ENCODE results near the gene CALN1.
A peak's percentile ranks its signal among the peaks of the same experiment; 100 is the strongest.

Gene CALN1

GRCh38 chr7:71991586-71991985 lies 420.6 kb downstream of the CALN1 start:
- H3K9me3 ChIP-seq (ENCODE audit: control extremely low read depth in 1 of 5, control insufficient read depth in 4 of 5, insufficient read depth in 2 of 5, low read depth in 1 of 5, low read length in 4 of 5) = no peaks in the 10 kb centered on the region
- DNase-seq = peak; percentile 25 to 79 (median 73)
- ChIA-PET POLR2A (no interaction called here), CTCF (interaction anchor here (0.9 to 1.2 kb wide), 2 partner anchors 69 to 348 kb away, joined by 3 read pairs; no protein-coding TSS in a partner anchor)
- peaks cover 5 to 65% (median 40%) of the 10 kb centered on the region in 4 experiments for H3K4me1 ChIP-seq (ENCODE audit: control extremely low read depth in 1 of 4, control insufficient read depth in 4 of 4, insufficient read depth in 4 of 4, low read length in 3 of 4)
- no peak overlapping the region for H3K27ac ChIP-seq (ENCODE audit: insufficient read depth in 1 of 2, low read depth in 1 of 2, low read length in 2 of 2, poor library complexity in 1 of 2, severe bottlenecking in 2 of 2)
- H3K4me3 ChIP-seq (ENCODE audit: control insufficient read depth in 1 of 7, extremely low read depth in 1 of 7, insufficient read depth in 4 of 7, low read depth in 2 of 7, low read length in 6 of 7) = peak overlapping the region in 1 of 7 experiments; percentile 42
- H3K36me3 ChIP-seq (ENCODE audit: control insufficient read depth in 4 of 4, insufficient read depth in 4 of 4, low read length in 3 of 4) = no peaks in the 10 kb centered on the region
- no peaks in the 10 kb centered on the region for H3K27me3 ChIP-seq (replicated peaks in 2 of 5; ENCODE audit: control insufficient read depth in 4 of 5, insufficient read depth in 5 of 5, low read length in 4 of 5)

- no peaks in the 10 kb centered on the region for H3K36me3 ChIP-seq (ENCODE audit: control insufficient read depth in 4 of 4, insufficient read depth in 4 of 4, low read length in 3 of 4)
- ChIA-PET CTCF (no interaction called here), POLR2A (no interaction called here)
- H3K27me3 ChIP-seq (replicated peaks in 2 of 5; ENCODE audit: control insufficient read depth in 4 of 5, insufficient read depth in 5 of 5, low read length in 4 of 5) = no peaks in the 10 kb centered on the region
- no peaks in the 10 kb centered on the region for H3K9me3 ChIP-seq (ENCODE audit: control extremely low read depth in 1 of 5, control insufficient read depth in 4 of 5, insufficient read depth in 2 of 5, low read depth in 1 of 5, low read length in 4 of 5)
- peaks cover 5 to 59% (median 33%) of the 10 kb centered on the region in 4 experiments for H3K4me1 ChIP-seq (ENCODE audit: control extremely low read depth in 1 of 4, control insufficient read depth in 4 of 4, insufficient read depth in 4 of 4, low read length in 3 of 4)
- H3K27ac ChIP-seq (ENCODE audit: insufficient read depth in 1 of 2, low read depth in 1 of 2, low read length in 2 of 2, poor library complexity in 1 of 2, severe bottlenecking in 2 of 2) = no peak overlapping the region
- H3K4me3 ChIP-seq (ENCODE audit: control insufficient read depth in 1 of 7, extremely low read depth in 1 of 7, insufficient read depth in 4 of 7, low read depth in 2 of 7, low read length in 6 of 7) = no peak overlapping the region
- no peak for DNase-seq
- WGBS (ENCODE audit: insufficient coverage) = 98% methylated on average over 5 of the region's 7 CpGs
These were observed 422.0 kb downstream of the CALN1 start for GRCh38 chr7:71990138-71990462.

- H3K27me3 ChIP-seq (replicated peaks in 2 of 5; ENCODE audit: control insufficient read depth in 4 of 5, insufficient read depth in 5 of 5, low read length in 4 of 5) = no peaks in the 10 kb centered on the region
- H3K4me3 ChIP-seq (ENCODE audit: control insufficient read depth in 1 of 7, extremely low read depth in 1 of 7, insufficient read depth in 4 of 7, low read depth in 2 of 7, low read length in 6 of 7) = peak overlapping the region in 2 of 7 experiments; percentile 41 to 62
- ChIA-PET POLR2A (interaction anchor here (0.6 to 1.0 kb wide), 4 partner anchors 50 to 117 kb away, joined by 3 read pairs; no protein-coding TSS in a partner anchor), CTCF (interaction anchor here (0.6 to 1.2 kb wide), 3 partner anchors 94 to 506 kb away, joined by 3 to 5 read pairs (median 3); no protein-coding TSS in a partner anchor)
- no peaks in the 10 kb centered on the region for H3K9me3 ChIP-seq (ENCODE audit: control extremely low read depth in 1 of 5, control insufficient read depth in 4 of 5, insufficient read depth in 2 of 5, low read depth in 1 of 5, low read length in 4 of 5)
- 0% methylated on average over 5 of the region's 7 CpGs for WGBS (ENCODE audit: insufficient coverage)
- H3K27ac ChIP-seq (ENCODE audit: insufficient read depth in 1 of 2, low read depth in 1 of 2, low read length in 2 of 2, poor library complexity in 1 of 2, severe bottlenecking in 2 of 2) = peak overlapping the region; percentile 65 to 67
- DNase-seq = peak; percentile 73 to 98 (median 95)
- H3K36me3 ChIP-seq (ENCODE audit: control insufficient read depth in 4 of 4, insufficient read depth in 4 of 4, low read length in 3 of 4) = peaks cover 0 to 5% (median 0%) of the 10 kb centered on the region in 4 experiments
- peaks cover 5 to 60% (median 33%) of the 10 kb centered on the region in 4 experiments for H3K4me1 ChIP-seq (ENCODE audit: control extremely low read depth in 1 of 4, control insufficient read depth in 4 of 4, insufficient read depth in 4 of 4, low read length in 3 of 4)
These were observed 423.9 kb downstream of the CALN1 start for GRCh38 chr7:71988201-71988600.

- 85% methylated on average over 8 of the region's 8 CpGs for WGBS (ENCODE audit: insufficient coverage)
- Histone ChIP-seq H3K9me3 (ENCODE audit: control extremely low read depth in 1 of 5, control insufficient read depth in 4 of 5, insufficient read depth in 2 of 5, low read depth in 1 of 5, low read length in 4 of 5) (no peaks in the 10 kb centered on the region), H3K4me1 (ENCODE audit: control extremely low read depth in 1 of 4, control insufficient read depth in 4 of 4, insufficient read depth in 4 of 4, low read length in 3 of 4) (peaks cover 5 to 66% (median 39%) of the 10 kb centered on the region in 4 experiments), H3K36me3 (ENCODE audit: control insufficient read depth in 4 of 4, insufficient read depth in 4 of 4, low read length in 3 of 4) (peaks cover 0 to 5% (median 0%) of the 10 kb centered on the region in 4 experiments), H3K27me3 (replicated peaks in 2 of 5; ENCODE audit: control insufficient read depth in 4 of 5, insufficient read depth in 5 of 5, low read length in 4 of 5) (no peaks in the 10 kb centered on the region), H3K4me3 (ENCODE audit: control insufficient read depth in 1 of 7, extremely low read depth in 1 of 7, insufficient read depth in 4 of 7, low read depth in 2 of 7, low read length in 6 of 7) (no peak overlapping the region), H3K27ac (ENCODE audit: insufficient read depth in 1 of 2, low read depth in 1 of 2, low read length in 2 of 2, poor library complexity in 1 of 2, severe bottlenecking in 2 of 2) (no peak overlapping the region)
- POLR2A ChIA-PET = no interaction called here
- CTCF ChIA-PET = no interaction called here
- peak; percentile 8 to 43 (median 23) for DNase-seq
These were observed 424.9 kb downstream of the CALN1 start for GRCh38 chr7:71987200-71987767.

- ChIA-PET POLR2A (no interaction called here), CTCF (no interaction called here)
- no peak for DNase-seq
- Histone ChIP-seq H3K27me3 (replicated peaks in 2 of 5; ENCODE audit: control insufficient read depth in 4 of 5, insufficient read depth in 5 of 5, low read length in 4 of 5) (no peaks in the 10 kb centered on the region), H3K36me3 (ENCODE audit: control insufficient read depth in 4 of 4, insufficient read depth in 4 of 4, low read length in 3 of 4) (peaks cover 0 to 5% (median 0%) of the 10 kb centered on the region in 4 experiments), H3K4me1 (ENCODE audit: control extremely low read depth in 1 of 4, control insufficient read depth in 4 of 4, insufficient read depth in 4 of 4, low read length in 3 of 4) (peaks cover 0 to 59% (median 35%) of the 10 kb centered on the region in 4 experiments), H3K27ac (ENCODE audit: insufficient read depth in 1 of 2, low read depth in 1 of 2, low read length in 2 of 2, poor library complexity in 1 of 2, severe bottlenecking in 2 of 2) (no peak overlapping the region), H3K9me3 (ENCODE audit: control extremely low read depth in 1 of 5, control insufficient read depth in 4 of 5, insufficient read depth in 2 of 5, low read depth in 1 of 5, low read length in 4 of 5) (no peaks in the 10 kb centered on the region), H3K4me3 (ENCODE audit: control insufficient read depth in 1 of 7, extremely low read depth in 1 of 7, insufficient read depth in 4 of 7, low read depth in 2 of 7, low read length in 6 of 7) (no peak overlapping the region)
- WGBS (ENCODE audit: insufficient coverage) = no CpG with 5 or more reads among the region's 2 CpGs
These were observed 427.8 kb downstream of the CALN1 start for GRCh38 chr7:71984348-71984747.

- DNase-seq = peak in 1 of 3 donors; percentile 52
- no peaks in the 10 kb centered on the region for H3K9me3 ChIP-seq (ENCODE audit: control extremely low read depth in 1 of 5, control insufficient read depth in 4 of 5, insufficient read depth in 2 of 5, low read depth in 1 of 5, low read length in 4 of 5)
- H3K27ac ChIP-seq (ENCODE audit: insufficient read depth in 1 of 2, low read depth in 1 of 2, low read length in 2 of 2, poor library complexity in 1 of 2, severe bottlenecking in 2 of 2) = no peak overlapping the region
- H3K4me3 ChIP-seq (ENCODE audit: control insufficient read depth in 1 of 7, extremely low read depth in 1 of 7, insufficient read depth in 4 of 7, low read depth in 2 of 7, low read length in 6 of 7) = peak overlapping the region in 1 of 7 experiments; percentile 7
- peaks cover 0 to 5% (median 0%) of the 10 kb centered on the region in 4 experiments for H3K36me3 ChIP-seq (ENCODE audit: control insufficient read depth in 4 of 4, insufficient read depth in 4 of 4, low read length in 3 of 4)
- ChIA-PET POLR2A (no interaction called here), CTCF (interaction anchor here (1.0 kb wide), 1 partner anchor 10 kb away, joined by 4 read pairs; no protein-coding TSS in a partner anchor)
- 60% methylated on average over 2 of the region's 4 CpGs for WGBS (ENCODE audit: insufficient coverage)
- H3K27me3 ChIP-seq (replicated peaks in 2 of 5; ENCODE audit: control insufficient read depth in 4 of 5, insufficient read depth in 5 of 5, low read length in 4 of 5) = no peaks in the 10 kb centered on the region
- H3K4me1 ChIP-seq (ENCODE audit: control extremely low read depth in 1 of 4, control insufficient read depth in 4 of 4, insufficient read depth in 4 of 4, low read length in 3 of 4) = peaks cover 0 to 44% (median 25%) of the 10 kb centered on the region in 4 experiments
These were observed 429.3 kb downstream of the CALN1 start for GRCh38 chr7:71982851-71983250.

GRCh38 chr7:71976645-71977044 lies 435.5 kb downstream of the CALN1 start:
- no peak overlapping the region for H3K4me3 ChIP-seq (ENCODE audit: control insufficient read depth in 1 of 7, extremely low read depth in 1 of 7, insufficient read depth in 4 of 7, low read depth in 2 of 7, low read length in 6 of 7)
- ChIA-PET POLR2A (no interaction called here), CTCF (interaction anchor here (0.9 kb wide), 1 partner anchor 12 kb away, joined by 4 read pairs; no protein-coding TSS in a partner anchor)
- H3K4me1 ChIP-seq (ENCODE audit: control extremely low read depth in 1 of 4, control insufficient read depth in 4 of 4, insufficient read depth in 4 of 4, low read length in 3 of 4) = peaks cover 0 to 18% (median 8%) of the 10 kb centered on the region in 4 experiments
- H3K36me3 ChIP-seq (ENCODE audit: control insufficient read depth in 4 of 4, insufficient read depth in 4 of 4, low read length in 3 of 4) = no peaks in the 10 kb centered on the region
- peak in 2 of 3 donors; percentile 39 to 56 for DNase-seq
- no peak overlapping the region for H3K27ac ChIP-seq (ENCODE audit: insufficient read depth in 1 of 2, low read depth in 1 of 2, low read length in 2 of 2, poor library complexity in 1 of 2, severe bottlenecking in 2 of 2)
- no peaks in the 10 kb centered on the region for H3K27me3 ChIP-seq (replicated peaks in 2 of 5; ENCODE audit: control insufficient read depth in 4 of 5, insufficient read depth in 5 of 5, low read length in 4 of 5)
- no peaks in the 10 kb centered on the region for H3K9me3 ChIP-seq (ENCODE audit: control extremely low read depth in 1 of 5, control insufficient read depth in 4 of 5, insufficient read depth in 2 of 5, low read depth in 1 of 5, low read length in 4 of 5)
- 84% methylated on average over 6 of the region's 7 CpGs for WGBS (ENCODE audit: insufficient coverage)
